Cardiac septum (tissue), 1 donor: ENCODE measurements around the gene TMEM184B. TPM values are rescaled to one million over a fixed set of nuclear protein-coding genes. Genes with fewer than 3 reads are reported as not detected.

Source experiments
- DNase-seq: peaks from one replicate; pipeline ENCODE4 v3.0.0-alpha.2; 2020; ENCODE audit warnings: low spot score
- intact Hi-C: fragments of 100-400 bp; cut with DNase I; formaldehyde crosslinking; loops from one replicate; pipeline ENCODE4 v1.14.0; 2022
- long read RNA-seq: library from polyadenylated mRNA; unstranded; transcript quantifications from one replicate; pipeline ENCODE4 v2.0.0, GENCODE V29; 2021
- total RNA-seq: library from RNA; stranded (reverse); fragmentation: NEBNext Ultra II Directional; extraction: Animal tissue kit (Norgen Biotek cat#: 25700); gene quantifications from one replicate; pipeline ENCODE4 v1.2.1, GENCODE V29; 2021
- donor health status: DM: no; HTN: no; CAD: no.

TMEM184B gene
- 58.1 TPM for total RNA-seq
- long read RNA-seq, full-length matches to known transcripts, result 43 of 99 reads
- long read RNA-seq, partial matches to known transcripts, result 39 of 99 reads
- long read RNA-seq, other reads (novel, unspliced or antisense), result 17 of 99 reads

- peak; percentile 91 for DNase-seq
- intact Hi-C loops, result loop anchor here (2.0 kb wide), 1 partner anchor 44 kb away; the partner anchor contains the start of gene CSNK1E
Measured at GRCh38 chr22:38272373-38273134, at the start of gene TMEM184B. Gene TMEM184B (minus strand): TSS chr22:38273010. CDS start chr22:38247961, 25,049 bp downstream.

- DNase-seq, result no peak
- intact Hi-C loops, result loop anchor here (10.0 kb wide), 1 partner anchor 206 kb away; the partner anchor contains the start of gene BAIAP2L2
Measured at GRCh38 chr22:38320605-38321402, 48.0 kb upstream of the TMEM184B start.

GRCh38 chr22:38318792-38319773, 46.3 kb upstream of the TMEM184B start:
- DNase-seq, result no peak
- intact Hi-C loops, result no loop called here

GRCh38 chr22:38317995-38318715, 45.3 kb upstream of the TMEM184B start:
- no peak for DNase-seq
- intact Hi-C loops, result loop anchor here (2.0 kb wide), 1 partner anchor 45 kb away; the partner anchor contains the start of gene TMEM184B

- intact Hi-C loops, result loop anchor here (2.0 kb wide), 1 partner anchor 45 kb away; the partner anchor contains the start of gene TMEM184B
- DNase-seq, result peak; percentile 90
Measured at GRCh38 chr22:38317122-38317994, 44.5 kb upstream of the TMEM184B start, which contains the start of gene CSNK1E. Gene CSNK1E (minus strand): TSS chr22:38317433. CDS start chr22:38314157, 3,276 bp downstream.

- peak; percentile 91 for DNase-seq
- intact Hi-C loops, result loop anchor here (2.0 kb wide), 1 partner anchor 44 kb away; the partner anchor contains the start of gene TMEM184B
Measured at GRCh38 chr22:38316364-38317121, 43.7 kb upstream of the TMEM184B start.

GRCh38 chr22:38315823-38316363, 43.1 kb upstream of the TMEM184B start:
- intact Hi-C loops, result loop anchor here (2.0 kb wide), 1 partner anchor 43 kb away; the partner anchor contains the start of gene TMEM184B
- DNase-seq, result no peak

- no peak for DNase-seq
- intact Hi-C loops, result no loop called here
Measured at GRCh38 chr22:38314933-38315822, 42.4 kb upstream of the TMEM184B start.

- DNase-seq, result no peak
- intact Hi-C loops, result no loop called here
Measured at GRCh38 chr22:38314051-38314932, 41.5 kb upstream of the TMEM184B start.

- DNase-seq, result no peak
- intact Hi-C loops, result no loop called here
Measured at GRCh38 chr22:38313384-38313955, 40.7 kb upstream of the TMEM184B start.

GRCh38 chr22:38312261-38312800, 39.5 kb upstream of the TMEM184B start:
- intact Hi-C loops, result no loop called here
- no peak for DNase-seq

GRCh38 chr22:38311323-38311620, 38.5 kb upstream of the TMEM184B start:
- intact Hi-C loops, result no loop called here
- no peak for DNase-seq

GRCh38 chr22:38310518-38311322, 37.9 kb upstream of the TMEM184B start:
- no peak for DNase-seq
- intact Hi-C loops, result no loop called here
